ENCODE measurements around the gene GNAI2. TPM values are rescaled to one million over a fixed set of nuclear protein-coding genes. Genes with fewer than 3 reads are reported as not detected.
"Not testable (repeated sequence)": the region's sequence is repeated elsewhere in the genome, so short reads cannot be mapped to it uniquely, and the experiment has no call there.

Gene GNAI2
- total and polyA plus RNA-seq, 9 donors, result 116 to 222 (median 189) TPM

DNA sequence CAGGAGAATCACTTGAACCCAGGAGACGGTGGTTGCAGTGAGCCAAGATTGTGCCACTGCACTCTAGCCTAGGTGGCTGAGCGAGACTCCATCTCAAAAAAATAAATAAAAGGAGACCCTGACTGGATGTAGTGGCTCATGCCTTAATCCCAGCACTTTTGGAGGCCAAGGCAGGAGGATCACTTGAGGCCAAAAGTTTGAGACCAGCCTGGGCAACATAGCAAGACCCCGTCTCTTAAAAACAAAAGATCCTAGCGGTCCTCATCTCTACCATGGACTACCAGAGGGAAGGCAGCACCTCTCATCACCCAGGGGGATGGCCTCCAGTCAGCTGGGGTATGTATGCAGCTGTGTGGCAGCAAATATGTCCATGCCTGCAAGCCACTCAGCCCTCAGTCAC lies 26.2 kb downstream of the GNAI2 start:
- not testable (repeated sequence) for H3K4me3 ChIP-seq (ENCODE audit: low read length); DNase-seq; H3K27me3 ChIP-seq (ENCODE audit: control insufficient read depth, insufficient read depth, low read length); H3K9me3 ChIP-seq (replicated peaks; ENCODE audit: control insufficient read depth, low read depth, low read length)
- peaks cover 91% of the 10 kb centered on the region for H3K4me1 ChIP-seq (ENCODE audit: control insufficient read depth, insufficient read depth, low read length)
- peaks cover 27% of the 10 kb centered on the region for H3K36me3 ChIP-seq (ENCODE audit: control insufficient read depth, insufficient read depth, low read length)
- H3K27ac ChIP-seq (ENCODE audit: low read length), result peak overlapping the region; percentile 99
- WGBS (ENCODE audit: insufficient coverage), result no CpG with 5 or more reads among the region's 4 CpGs

DNA sequence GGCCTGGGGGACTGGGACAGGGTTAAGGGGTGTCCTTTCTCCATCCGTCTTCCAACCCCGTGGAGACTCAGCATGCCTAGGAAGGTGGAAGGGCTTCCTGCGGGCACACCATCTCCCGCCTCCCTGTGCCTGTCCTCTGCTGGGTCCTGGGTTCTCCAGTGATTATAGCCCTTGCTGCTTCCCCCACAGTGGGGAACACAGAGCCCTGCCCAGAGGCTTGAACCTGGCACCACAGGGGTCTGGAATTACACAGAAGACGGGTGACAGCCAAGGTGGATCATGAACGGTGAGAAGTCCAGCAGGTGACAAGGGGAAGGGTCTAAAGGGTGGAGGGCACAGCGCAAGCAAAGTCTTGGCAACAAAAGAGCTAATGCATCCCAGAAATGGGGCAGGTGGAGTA lies 26.8 kb downstream of the GNAI2 start:
- Histone ChIP-seq H3K27ac (ENCODE audit: low read length) (peak overlapping the region; percentile 61), H3K27me3 (ENCODE audit: control insufficient read depth, insufficient read depth, low read length) (no peaks in the 10 kb centered on the region), H3K9me3 (replicated peaks; ENCODE audit: control insufficient read depth, low read depth, low read length) (no peaks in the 10 kb centered on the region), H3K4me3 (ENCODE audit: low read length) (no peak overlapping the region), H3K4me1 (ENCODE audit: control insufficient read depth, insufficient read depth, low read length) (peaks cover 92% of the 10 kb centered on the region), H3K36me3 (ENCODE audit: control insufficient read depth, insufficient read depth, low read length) (peaks cover 21% of the 10 kb centered on the region)
- WGBS (ENCODE audit: insufficient coverage), result 64% methylated on average over 2 of the region's 7 CpGs
- no peak for DNase-seq

DNA sequence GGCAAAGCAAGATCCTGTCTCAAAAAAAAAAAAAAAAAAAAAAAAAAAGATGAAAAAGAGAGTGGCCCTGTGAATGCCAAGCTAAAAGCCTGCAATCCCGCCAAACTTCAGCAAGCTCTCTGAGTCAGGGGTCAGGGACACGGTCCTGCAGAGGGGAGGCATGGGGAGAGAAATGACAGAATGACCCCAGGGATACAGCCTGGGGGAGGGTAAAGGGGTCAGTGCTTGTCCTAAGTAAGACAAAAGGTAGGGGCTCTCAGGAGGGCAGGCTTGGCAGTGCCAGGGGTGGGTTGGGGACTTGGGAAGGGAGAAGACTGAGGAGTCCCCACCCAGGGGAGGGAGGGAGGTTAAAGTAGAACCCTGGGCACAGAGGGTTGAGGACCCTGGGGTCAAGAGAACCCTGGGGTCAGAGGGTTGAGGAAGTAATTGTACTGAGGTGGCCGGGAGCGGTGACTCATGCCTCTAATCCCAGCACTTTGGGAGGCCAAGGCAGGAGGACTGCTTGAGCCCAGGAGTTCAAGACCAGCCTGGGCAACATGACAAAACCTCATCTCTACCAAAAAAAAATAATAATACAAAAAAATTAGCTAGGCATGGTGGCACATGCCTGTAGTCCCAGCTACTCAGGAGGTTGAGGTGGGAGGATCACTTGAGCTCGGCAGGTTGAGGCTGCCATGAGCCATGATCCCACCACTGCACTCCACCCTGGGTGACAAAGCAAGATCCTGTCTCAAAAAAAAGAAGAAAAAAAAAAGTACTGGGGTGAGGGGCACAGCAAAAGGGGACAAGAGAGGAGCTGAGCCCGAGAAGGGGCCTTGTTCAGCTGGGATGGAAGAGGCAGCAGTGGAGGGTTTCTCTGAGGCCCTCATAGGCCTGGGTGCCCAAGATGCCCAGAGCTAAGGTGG lies 27.7 kb downstream of the GNAI2 start:
- 59% methylated on average over 3 of the region's 6 CpGs for WGBS (ENCODE audit: insufficient coverage)
- no peak overlapping the region for H3K4me3 ChIP-seq (ENCODE audit: low read length)

DNA sequence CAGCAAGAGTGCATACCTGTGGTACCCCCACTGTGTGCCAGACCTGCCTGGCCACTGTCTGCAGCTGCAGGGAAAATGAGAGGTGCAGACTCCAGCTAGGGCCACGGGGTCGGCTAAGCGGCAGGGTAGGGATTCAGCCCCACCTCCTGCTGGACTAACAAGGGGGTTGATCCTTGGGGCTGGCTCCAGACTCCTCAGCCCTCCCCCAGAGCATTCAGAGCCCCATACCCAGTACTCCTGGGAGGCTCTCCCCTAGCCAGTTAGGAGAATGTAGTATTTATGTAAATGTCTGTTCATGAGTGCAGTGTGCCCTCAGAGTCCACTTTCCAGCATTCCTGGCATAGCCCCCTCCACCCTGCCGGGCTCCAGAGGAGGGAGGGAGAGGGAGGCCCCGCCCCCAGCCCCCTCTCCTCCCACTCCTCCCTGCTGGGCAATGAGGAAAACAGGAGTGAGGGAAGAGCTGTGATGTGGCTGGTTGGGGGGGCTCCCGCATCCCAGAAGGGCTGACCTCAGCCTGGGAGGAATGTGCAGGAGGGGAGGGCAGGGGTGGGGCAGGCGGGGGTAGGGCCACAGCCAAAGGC lies 28.5 kb downstream of the GNAI2 start:
- Histone ChIP-seq H3K27ac (ENCODE audit: low read length) (peak overlapping the region; percentile 96), H3K27me3 (ENCODE audit: control insufficient read depth, insufficient read depth, low read length) (no peaks in the 10 kb centered on the region), H3K9me3 (replicated peaks; ENCODE audit: control insufficient read depth, low read depth, low read length) (no peaks in the 10 kb centered on the region), H3K4me1 (ENCODE audit: control insufficient read depth, insufficient read depth, low read length) (peaks cover 94% of the 10 kb centered on the region), H3K36me3 (ENCODE audit: control insufficient read depth, insufficient read depth, low read length) (peaks cover 5% of the 10 kb centered on the region), H3K4me3 (ENCODE audit: low read length) (no peak overlapping the region)
- WGBS (ENCODE audit: insufficient coverage), result 11% methylated on average over 3 of the region's 7 CpGs
- DNase-seq, result peak; percentile 98

More for the DNA sequence above, 27.7 kb downstream of the GNAI2 start:
- H3K27ac ChIP-seq (ENCODE audit: low read length), result peak overlapping the region; percentile 96
- no peaks in the 10 kb centered on the region for H3K27me3 ChIP-seq (ENCODE audit: control insufficient read depth, insufficient read depth, low read length)
- no peak for DNase-seq
- peaks cover 94% of the 10 kb centered on the region for H3K4me1 ChIP-seq (ENCODE audit: control insufficient read depth, insufficient read depth, low read length)
- H3K36me3 ChIP-seq (ENCODE audit: control insufficient read depth, insufficient read depth, low read length), result peaks cover 12% of the 10 kb centered on the region
- H3K9me3 ChIP-seq (replicated peaks; ENCODE audit: control insufficient read depth, low read depth, low read length), result no peaks in the 10 kb centered on the region

DNA sequence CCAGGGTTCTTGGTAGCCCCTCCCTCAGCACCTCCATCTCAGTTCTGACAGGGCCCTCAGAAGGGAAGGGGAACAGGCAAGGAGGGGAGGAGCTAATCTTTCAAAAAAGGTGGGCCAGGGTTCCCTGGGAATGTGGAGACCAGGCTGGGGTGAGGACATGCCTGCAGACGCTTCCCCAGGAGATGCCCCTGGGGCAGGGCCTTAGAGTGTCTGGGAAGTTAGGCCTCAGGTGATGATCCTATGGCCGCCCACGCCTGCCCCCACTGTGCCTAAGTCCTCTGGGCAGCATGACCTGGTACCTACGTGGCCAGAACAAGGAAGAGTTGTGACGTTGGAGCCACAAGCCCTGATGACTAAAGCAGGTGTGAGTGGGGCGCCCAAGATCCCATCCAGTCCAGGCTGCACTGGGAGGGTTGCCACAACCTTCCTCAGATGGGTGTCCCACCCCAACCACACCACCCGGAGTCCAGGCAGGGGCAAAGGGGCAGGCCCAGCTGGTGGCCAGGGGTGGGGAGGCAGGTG lies 29.0 kb downstream of the GNAI2 start:
- peak; percentile 68 for DNase-seq
- Histone ChIP-seq H3K27me3 (ENCODE audit: control insufficient read depth, insufficient read depth, low read length) (no peaks in the 10 kb centered on the region), H3K36me3 (ENCODE audit: control insufficient read depth, insufficient read depth, low read length) (peaks cover 5% of the 10 kb centered on the region), H3K27ac (ENCODE audit: low read length) (peak overlapping the region; percentile 96), H3K9me3 (replicated peaks; ENCODE audit: control insufficient read depth, low read depth, low read length) (no peaks in the 10 kb centered on the region), H3K4me1 (ENCODE audit: control insufficient read depth, insufficient read depth, low read length) (peaks cover 96% of the 10 kb centered on the region), H3K4me3 (ENCODE audit: low read length) (no peak overlapping the region)
- 33% methylated on average over 3 of the region's 7 CpGs for WGBS (ENCODE audit: insufficient coverage)

DNA sequence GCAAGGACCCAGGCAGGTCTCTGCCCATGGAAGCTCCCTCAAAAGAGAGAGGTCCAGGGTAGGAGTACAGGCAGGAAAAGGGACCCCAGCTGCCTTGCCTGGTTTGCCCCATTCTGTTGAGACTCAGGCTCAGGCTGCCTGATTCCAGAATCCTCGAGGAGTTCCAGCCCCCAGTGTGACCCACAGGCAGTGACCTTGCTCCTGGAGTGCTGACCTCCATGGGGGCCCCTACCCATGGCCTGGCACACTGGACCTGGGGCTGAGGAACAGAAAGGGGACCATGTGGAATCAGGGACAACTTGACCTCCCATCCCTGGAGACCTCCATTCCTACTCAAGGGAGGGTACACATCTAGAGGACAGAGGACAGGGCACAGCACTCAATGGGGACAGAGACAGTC lies 29.6 kb downstream of the GNAI2 start:
- WGBS (ENCODE audit: insufficient coverage), result 50% methylated on average over 1 of the region's 1 CpG
- no peaks in the 10 kb centered on the region for H3K9me3 ChIP-seq (replicated peaks; ENCODE audit: control insufficient read depth, low read depth, low read length)
- peaks cover 97% of the 10 kb centered on the region for H3K4me1 ChIP-seq (ENCODE audit: control insufficient read depth, insufficient read depth, low read length)
- DNase-seq, result no peak
- H3K27me3 ChIP-seq (ENCODE audit: control insufficient read depth, insufficient read depth, low read length), result no peaks in the 10 kb centered on the region
- H3K27ac ChIP-seq (ENCODE audit: low read length), result peak overlapping the region; percentile 96
- peaks cover 5% of the 10 kb centered on the region for H3K36me3 ChIP-seq (ENCODE audit: control insufficient read depth, insufficient read depth, low read length)
- no peak overlapping the region for H3K4me3 ChIP-seq (ENCODE audit: low read length)

DNA sequence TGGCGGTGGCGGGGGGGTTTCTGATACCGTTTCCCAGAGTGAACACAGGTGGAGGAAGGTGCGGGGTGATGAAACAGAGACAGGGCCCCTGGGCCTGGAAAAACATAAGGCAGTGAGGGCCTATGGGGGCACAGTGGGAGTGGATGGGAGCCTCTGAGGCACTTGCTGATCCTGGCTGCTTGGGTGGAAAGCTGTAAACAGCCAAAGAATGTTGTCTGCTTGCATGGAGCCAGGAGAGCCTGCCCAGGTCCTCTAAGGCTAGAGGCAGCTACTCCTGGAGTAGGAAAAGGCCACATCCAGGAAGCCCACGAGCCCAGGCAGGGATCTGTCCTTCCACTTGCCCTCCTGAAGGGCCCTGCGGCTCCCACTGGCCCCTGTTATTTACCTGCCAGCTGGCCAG lies 30.0 kb downstream of the GNAI2 start:
- H3K4me3 ChIP-seq (ENCODE audit: low read length), result no peak overlapping the region
- no peaks in the 10 kb centered on the region for H3K27me3 ChIP-seq (ENCODE audit: control insufficient read depth, insufficient read depth, low read length)
- DNase-seq, result peak; percentile 66
- peak overlapping the region; percentile 96 for H3K27ac ChIP-seq (ENCODE audit: low read length)
- H3K9me3 ChIP-seq (replicated peaks; ENCODE audit: control insufficient read depth, low read depth, low read length), result no peaks in the 10 kb centered on the region
- H3K4me1 ChIP-seq (ENCODE audit: control insufficient read depth, insufficient read depth, low read length), result peaks cover 97% of the 10 kb centered on the region
- WGBS (ENCODE audit: insufficient coverage), result 66% methylated on average over 6 of the region's 6 CpGs
- H3K36me3 ChIP-seq (ENCODE audit: control insufficient read depth, insufficient read depth, low read length), result peaks cover 8% of the 10 kb centered on the region

DNA sequence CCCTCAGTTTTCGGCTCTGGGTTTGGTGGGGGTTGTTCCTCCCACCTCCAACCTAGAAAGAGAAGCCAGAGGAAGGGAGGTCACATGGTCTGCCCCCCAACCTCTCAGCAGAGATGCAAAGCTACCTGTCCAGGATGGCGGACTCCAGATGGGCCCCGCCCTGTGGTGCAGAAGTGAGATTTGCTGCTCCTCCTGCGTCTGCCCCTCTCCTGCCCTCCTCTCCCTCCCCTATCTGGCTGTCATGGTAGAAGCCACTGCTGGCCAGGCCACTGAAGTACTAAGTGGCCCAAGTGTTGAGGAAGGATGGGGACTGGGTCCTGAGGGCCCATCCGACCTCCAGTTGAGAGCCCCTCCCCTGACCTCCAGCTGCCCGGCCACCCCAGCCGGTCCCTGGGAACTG lies 30.8 kb downstream of the GNAI2 start:
- H3K27me3 ChIP-seq (ENCODE audit: control insufficient read depth, insufficient read depth, low read length), result no peaks in the 10 kb centered on the region
- WGBS (ENCODE audit: insufficient coverage), result no CpG with 5 or more reads among the region's 7 CpGs
- peak overlapping the region; percentile 31 for H3K4me3 ChIP-seq (ENCODE audit: low read length)
- H3K4me1 ChIP-seq (ENCODE audit: control insufficient read depth, insufficient read depth, low read length), result peaks cover 97% of the 10 kb centered on the region
- no peak for DNase-seq
- peak overlapping the region; percentile 96 for H3K27ac ChIP-seq (ENCODE audit: low read length)
- no peaks in the 10 kb centered on the region for H3K9me3 ChIP-seq (replicated peaks; ENCODE audit: control insufficient read depth, low read depth, low read length)
- H3K36me3 ChIP-seq (ENCODE audit: control insufficient read depth, insufficient read depth, low read length), result peaks cover 16% of the 10 kb centered on the region

DNA sequence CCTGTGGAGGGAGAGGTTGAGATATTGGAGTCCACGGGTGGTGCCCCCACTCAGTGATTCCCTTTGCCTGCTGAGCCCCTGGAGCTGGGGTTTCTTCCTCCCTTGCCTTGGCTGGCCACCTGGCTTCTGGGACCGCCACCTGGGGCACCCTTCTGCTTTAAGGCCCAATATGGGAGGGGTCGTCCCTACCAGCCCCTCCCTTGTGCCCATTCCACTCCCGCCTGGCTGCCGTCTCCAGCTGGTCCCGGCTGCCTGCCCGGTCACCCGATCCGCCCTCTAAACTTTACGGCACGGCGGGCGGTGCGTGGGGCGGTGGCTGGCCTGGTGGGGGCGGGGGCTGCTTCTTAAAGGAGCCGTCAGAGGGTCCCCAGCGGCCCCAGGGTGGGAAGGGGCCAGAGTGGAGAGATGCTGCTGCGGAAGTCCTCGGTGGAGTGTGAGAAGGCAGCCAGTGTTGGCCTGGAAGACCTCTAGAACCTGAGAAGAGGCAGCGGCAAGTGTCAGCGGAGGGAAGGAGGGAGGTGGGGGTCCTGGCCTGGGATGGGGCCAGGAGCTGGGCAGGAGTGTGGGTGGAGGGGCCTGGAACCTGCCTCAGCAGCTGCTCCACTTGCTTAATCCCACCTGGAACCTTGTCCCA lies 31.4 kb downstream of the GNAI2 start:
- peak; percentile 84 for DNase-seq
- Histone ChIP-seq H3K9me3 (replicated peaks; ENCODE audit: control insufficient read depth, low read depth, low read length) (no peaks in the 10 kb centered on the region), H3K27ac (ENCODE audit: low read length) (peak overlapping the region; percentile 96), H3K36me3 (ENCODE audit: control insufficient read depth, insufficient read depth, low read length) (peaks cover 16% of the 10 kb centered on the region), H3K27me3 (ENCODE audit: control insufficient read depth, insufficient read depth, low read length) (no peaks in the 10 kb centered on the region), H3K4me3 (ENCODE audit: low read length) (peak overlapping the region; percentile 31), H3K4me1 (ENCODE audit: control insufficient read depth, insufficient read depth, low read length) (peaks cover 94% of the 10 kb centered on the region)
- 2% methylated on average over 17 of the region's 22 CpGs for WGBS (ENCODE audit: insufficient coverage)

DNA sequence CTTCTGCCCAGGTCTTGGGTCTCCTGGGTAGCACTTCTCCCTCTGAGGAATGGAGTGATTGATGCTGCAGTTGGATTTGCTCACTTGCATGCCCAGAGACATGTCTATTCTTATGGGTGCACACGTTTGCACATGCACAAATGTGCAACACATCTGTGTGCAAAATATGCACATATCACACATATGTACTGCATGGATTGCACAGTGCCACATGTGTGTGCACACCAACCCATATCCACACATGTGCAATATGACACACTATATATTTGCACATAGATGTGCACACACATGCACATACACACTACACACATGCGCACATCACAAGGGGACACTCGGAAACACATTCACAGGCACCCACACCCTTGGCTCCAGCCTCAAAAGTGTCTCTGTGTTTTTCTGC lies 32.3 kb downstream of the GNAI2 start:
- peak overlapping the region; percentile 96 for H3K27ac ChIP-seq (ENCODE audit: low read length)
- peaks cover 13% of the 10 kb centered on the region for H3K36me3 ChIP-seq (ENCODE audit: control insufficient read depth, insufficient read depth, low read length)
- H3K4me1 ChIP-seq (ENCODE audit: control insufficient read depth, insufficient read depth, low read length), result peaks cover 90% of the 10 kb centered on the region
- WGBS (ENCODE audit: insufficient coverage), result 53% methylated on average over 2 of the region's 3 CpGs
- no peak for DNase-seq
- H3K9me3 ChIP-seq (replicated peaks; ENCODE audit: control insufficient read depth, low read depth, low read length), result no peaks in the 10 kb centered on the region
- peak overlapping the region; percentile 31 for H3K4me3 ChIP-seq (ENCODE audit: low read length)
- peaks cover 4% of the 10 kb centered on the region for H3K27me3 ChIP-seq (ENCODE audit: control insufficient read depth, insufficient read depth, low read length)

All from muscle of leg (tissue), 11 donors.